NK-92 (cell line): ENCODE results near the gene GMPPA.

ENCODE experiments used
- DNase-seq: peaks from one replicate; lab custom pipeline; 2025; ENCODE audit not compliant: unreplicated experiment; lab: John Stamatoyannopoulos, UW

Gene GMPPA

DNA sequence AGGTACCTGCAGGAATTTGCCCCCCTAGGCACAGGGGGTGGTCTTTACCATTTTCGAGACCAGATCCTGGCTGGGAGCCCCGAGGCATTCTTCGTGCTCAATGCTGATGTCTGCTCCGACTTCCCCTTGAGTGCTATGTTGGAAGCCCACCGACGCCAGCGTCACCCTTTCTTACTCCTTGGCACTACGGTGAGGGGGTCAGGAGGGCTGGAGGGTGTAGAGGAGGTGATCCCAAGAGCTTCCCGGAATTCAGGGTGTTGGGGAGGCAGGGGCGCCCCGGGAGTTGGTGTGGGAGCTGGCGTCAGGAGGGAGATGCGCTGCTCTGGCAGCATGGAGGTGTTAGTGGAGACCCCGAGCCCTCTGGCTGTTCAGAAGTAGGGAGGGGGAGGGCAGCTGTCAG lies 3.2 kb downstream of the GMPPA start:
- DNase-seq: no peak

DNA sequence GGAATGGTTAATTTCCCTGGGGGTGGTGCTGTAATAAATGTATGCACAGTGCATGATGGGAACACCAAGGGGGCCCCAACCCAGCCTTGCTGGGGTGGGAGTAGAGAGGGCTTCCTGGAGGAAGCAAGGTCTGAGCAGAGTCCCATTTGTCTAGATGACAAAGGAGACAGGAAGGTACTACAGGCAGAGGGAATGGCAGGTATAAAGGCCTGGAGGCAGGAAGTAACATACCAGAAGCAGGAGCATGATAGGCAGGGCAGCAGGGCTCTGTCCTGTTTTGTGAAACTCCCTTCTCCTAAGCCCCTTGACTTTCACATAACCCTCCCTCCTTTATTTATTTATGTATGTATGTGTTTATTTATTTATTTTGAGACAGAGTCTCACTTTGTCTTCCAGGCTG lies 3.9 kb downstream of the GMPPA start:
- no peak for DNase-seq

DNA sequence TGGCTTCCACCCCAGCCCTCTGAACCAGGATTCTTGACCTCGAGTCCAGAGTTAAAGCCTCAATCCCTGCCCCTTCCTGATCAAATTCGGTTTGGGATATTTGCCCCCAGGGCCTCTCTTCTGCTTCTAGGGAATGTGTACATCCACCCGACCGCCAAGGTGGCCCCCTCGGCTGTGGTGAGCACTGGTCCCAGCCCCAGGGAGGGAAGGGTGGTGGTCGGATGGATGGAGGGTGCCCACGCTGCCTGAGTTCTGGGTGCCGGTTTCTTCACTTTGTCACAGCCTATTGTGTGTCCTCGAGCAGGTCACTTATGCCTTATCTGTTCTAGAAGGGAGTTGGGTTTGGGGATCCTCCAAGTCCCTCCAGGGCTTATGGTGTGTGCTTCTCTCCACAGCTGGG lies 6.9 kb downstream of the GMPPA start:
- DNase-seq: no peak

GRCh38 chr2:219506153-219506801 lies 7.6 kb downstream of the GMPPA start:
- no peak for DNase-seq

DNA sequence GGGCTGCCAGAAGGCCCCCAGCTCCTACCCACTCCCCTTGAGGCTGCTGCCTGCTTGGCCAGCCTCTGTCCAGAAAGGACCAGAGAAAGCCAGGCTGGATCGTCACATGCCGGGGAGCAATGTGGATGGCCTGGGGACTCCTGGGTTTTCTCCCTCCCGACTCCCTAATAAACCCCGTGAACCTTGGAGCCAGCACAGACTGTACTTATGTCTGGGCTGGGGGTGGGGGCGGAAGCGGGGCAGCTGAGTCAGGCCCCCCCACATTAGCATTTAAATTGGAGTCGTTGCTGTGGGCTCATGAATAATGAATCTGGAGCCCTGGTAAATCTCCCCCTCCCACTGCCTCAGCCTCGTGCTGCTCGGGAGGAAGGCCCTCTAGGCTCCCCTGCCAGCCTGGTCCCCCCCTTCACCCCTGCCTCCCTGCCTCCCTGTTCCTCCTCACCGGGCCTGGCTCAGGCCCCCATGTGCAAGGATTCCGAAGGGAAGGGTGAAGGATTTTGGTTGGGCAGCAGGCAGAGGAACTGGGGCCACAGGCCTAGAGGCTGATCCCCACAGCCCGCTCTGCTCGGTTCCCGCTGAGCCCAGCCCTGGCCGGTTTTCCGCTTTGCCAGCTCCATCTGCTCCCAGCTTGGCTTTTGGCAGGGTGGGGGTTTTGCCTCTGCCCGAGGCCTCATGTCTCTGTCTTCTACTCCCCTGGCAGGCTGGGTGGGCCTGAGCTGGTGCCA lies 8.3 kb downstream of the GMPPA start:
- no peak for DNase-seq

DNA sequence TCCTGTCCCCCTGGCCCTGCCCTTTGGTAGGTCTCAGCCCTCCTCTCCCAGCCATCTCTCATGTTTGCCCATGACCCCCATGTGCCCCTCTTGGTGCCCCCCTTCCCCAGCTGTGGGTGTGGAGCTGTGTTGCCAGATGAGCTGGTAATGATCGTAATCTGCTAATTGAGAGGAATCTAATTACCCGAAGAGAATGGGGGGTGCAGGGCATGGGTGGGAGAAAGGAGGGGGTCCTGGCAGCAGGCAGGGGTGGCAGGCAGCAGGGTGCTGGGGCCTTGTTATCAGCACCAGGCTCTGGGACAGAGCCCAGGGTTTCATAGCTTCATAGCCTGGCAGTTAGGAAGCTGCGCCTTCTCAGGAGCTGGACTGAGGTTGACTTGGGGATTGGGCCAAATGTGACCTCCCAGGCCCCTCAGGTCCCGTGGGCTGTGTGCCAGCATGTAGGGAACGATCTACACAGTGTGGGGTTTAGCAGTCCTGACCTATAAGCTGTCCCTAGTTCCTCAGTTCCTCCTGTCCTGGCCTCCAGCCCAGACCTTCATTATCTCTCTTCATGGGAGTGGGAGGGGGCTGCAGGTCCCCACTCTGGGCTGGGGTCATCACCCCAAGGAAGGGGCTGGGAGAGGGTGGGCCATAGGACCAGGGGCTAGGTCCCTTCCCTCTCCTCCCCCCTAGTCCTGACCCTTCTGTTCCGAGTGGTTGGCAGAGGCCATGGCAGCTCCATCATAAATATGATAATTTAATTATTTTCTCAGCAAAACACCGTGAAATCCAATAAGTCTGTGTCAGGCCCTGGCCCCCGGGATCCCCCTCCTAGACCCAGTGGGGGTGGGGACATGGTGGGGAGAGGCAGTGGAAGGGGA lies 9.1 kb downstream of the GMPPA start:
- no peak for DNase-seq

DNA sequence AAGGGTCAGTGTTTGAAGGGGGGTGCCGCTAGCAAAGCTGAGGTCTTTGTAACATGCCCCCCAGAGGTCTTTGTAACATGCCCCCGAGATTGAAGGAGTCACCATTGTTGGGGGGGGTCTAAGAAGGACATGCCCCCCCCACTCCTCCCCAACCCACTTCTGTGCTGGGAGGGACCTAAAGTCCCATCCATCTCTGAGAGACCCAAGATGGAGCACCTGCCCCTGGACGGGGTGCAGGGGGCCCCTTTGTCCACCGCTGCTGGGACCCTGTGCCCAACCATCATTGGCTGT lies 9.7 kb downstream of the GMPPA start:
- no peak for DNase-seq

DNA sequence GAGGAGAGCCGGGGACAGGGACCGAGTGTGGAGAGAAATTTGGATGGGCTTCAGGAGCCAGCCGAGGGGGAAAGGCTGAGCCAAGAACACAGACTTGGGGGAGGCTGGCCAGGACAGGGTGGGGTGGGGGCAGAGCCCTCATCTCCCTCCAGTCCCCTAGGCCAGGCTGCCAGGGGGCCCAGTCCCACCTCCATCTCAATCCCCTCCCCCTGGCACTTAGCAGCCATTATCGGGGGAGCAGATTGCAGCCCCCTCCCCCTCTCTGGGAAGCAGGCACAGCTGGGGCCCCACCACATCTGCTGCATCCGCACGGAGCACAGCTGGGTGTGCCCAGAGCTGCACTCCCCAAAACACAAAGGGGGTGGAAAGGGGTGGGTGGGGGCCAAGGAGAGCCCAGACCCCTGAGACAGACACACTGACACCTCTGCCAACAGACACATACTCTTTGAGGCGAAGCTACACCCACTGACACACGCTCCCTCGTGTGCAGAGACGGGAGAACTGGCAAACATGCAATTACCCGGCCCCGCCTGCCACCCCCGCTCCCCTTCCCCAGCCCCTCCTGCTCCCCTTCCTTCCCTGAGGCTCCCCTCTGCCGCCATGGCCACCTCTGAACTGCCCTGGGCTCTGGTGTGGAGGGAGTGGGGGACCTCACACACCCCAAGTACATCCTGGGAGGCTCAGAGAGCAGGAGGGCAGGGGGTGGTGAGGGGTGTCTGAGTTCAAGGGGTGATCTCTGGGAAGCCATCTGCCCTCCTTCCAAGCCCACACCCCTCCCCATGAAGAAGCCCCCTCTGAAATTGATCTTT lies 10.5 kb downstream of the GMPPA start:
- DNase-seq: no peak

GRCh38 chr2:219509780-219510511 lies 11.3 kb downstream of the GMPPA start:
- DNase-seq: no peak

DNA sequence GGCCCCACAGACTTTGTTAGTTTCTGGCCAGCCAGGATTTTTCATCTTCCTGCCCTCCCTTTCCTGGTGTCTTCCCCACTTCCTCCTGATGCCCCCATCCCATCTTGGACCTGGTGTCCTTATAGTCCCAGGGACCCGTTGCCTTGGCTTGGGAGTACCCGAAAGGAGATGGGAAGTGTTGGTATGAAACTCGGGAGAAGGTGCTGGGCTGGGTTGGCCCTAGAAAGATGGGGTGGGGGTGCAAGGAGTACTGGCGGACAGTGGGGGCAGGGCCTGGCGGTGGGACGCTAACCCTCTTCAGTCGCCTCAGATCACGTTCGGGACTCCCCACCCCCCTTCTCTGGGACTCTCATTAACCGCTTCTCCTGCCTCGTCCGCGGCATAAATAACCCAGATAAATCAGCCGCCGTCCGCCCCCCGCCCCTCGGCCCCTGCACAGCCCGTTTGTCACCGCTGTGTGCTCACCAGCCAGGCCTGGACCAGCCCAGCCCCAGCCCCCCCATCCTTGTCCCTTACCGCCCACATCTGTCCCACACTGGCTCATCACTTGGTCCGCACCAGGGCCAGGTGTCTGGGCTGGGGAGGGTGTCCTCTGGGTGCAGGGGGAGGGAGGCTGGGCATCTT lies 11.9 kb downstream of the GMPPA start:
- no peak for DNase-seq

GRCh38 chr2:219511547-219512325 lies 13.0 kb downstream of the GMPPA start:
- no peak for DNase-seq

GRCh38 chr2:219512524-219513216 lies 14.0 kb downstream of the GMPPA start:
- DNase-seq: no peak

DNA sequence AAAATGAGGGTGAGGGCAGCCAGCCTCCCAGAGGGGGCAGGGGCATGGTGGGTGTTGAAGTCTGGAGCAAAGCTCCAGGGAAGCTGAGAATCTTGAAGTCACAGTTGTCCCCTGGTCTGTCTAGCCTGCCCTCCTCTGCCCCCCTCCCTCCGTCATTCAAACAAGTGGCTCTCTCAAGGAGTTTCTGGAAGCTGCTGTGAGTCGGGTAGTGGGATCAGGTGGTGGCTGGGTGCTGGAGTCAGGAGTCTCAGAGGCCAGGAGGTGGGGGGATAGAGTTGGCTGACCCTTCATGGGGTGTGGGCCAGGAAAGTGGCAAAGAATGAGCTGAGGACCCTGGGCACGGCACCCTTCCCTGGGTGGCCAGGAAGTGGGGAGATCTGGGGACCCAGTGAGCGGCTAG lies 15.1 kb downstream of the GMPPA start:
- DNase-seq: no peak

- no peak for DNase-seq
Observed at GRCh38 chr2:219514196-219514761, 15.6 kb downstream of the GMPPA start, which contains the start of gene ASIC4. Gene ASIC4, plus strand, starts transcription at chr2:219514482. Its CDS starts 243 bp downstream, at chr2:219514725.

DNA sequence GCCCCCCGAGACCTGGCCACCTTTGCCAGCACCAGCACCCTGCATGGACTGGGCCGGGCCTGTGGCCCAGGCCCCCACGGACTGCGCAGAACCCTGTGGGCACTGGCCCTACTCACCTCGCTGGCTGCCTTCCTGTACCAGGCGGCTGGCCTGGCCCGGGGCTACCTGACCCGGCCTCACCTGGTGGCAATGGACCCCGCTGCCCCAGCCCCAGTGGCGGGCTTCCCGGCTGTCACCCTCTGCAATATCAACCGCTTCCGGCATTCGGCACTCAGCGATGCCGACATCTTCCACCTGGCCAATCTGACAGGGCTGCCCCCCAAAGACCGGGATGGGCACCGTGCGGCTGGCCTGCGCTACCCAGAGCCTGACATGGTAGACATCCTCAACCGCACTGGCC lies 16.1 kb downstream of the GMPPA start:
- DNase-seq: no peak

GRCh38 chr2:219515874-219516629 lies 17.4 kb downstream of the GMPPA start:
- DNase-seq: no peak

- DNase-seq: no peak
Observed at GRCh38 chr2:219516888-219517287, 18.2 kb downstream of the GMPPA start.
